ENCODE measurements around the gene ARHGAP28. TPM values are rescaled to one million over a fixed set of nuclear protein-coding genes. Genes with fewer than 3 reads are reported as not detected.
"Not testable (repeated sequence)": the region's sequence is repeated elsewhere in the genome, so short reads cannot be mapped to it uniquely, and the experiment has no call there.

Gene ARHGAP28
- total RNA-seq, 1 donor from 2014 or later, result 2.2 TPM

DNA sequence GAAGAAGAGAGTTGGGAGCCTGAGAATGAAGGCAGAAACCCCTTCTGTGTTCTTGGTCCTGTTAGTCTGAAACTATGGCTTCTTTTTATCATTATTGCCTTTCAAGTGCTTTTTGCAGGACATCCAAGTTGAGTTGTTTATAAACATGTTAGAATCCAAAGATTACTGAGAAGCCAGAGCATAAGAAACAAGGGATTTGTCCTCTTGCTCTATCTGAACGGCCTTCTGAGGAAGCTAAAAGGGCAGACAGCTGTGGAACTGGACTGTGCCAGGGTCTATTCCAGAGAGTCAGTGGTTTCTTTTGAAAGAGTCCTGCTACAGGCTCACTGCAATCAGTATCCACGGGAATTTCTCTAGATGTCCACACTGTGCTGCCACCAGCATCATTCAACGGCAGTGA, 86.6 kb downstream of the ARHGAP28 start:
- no peak for DNase-seq (ENCODE audit: low read depth)
- H3K4me3 ChIP-seq (ENCODE audit: low read depth, low read length), result no peak overlapping the region
- TF ChIP-seq, protein P1, sequence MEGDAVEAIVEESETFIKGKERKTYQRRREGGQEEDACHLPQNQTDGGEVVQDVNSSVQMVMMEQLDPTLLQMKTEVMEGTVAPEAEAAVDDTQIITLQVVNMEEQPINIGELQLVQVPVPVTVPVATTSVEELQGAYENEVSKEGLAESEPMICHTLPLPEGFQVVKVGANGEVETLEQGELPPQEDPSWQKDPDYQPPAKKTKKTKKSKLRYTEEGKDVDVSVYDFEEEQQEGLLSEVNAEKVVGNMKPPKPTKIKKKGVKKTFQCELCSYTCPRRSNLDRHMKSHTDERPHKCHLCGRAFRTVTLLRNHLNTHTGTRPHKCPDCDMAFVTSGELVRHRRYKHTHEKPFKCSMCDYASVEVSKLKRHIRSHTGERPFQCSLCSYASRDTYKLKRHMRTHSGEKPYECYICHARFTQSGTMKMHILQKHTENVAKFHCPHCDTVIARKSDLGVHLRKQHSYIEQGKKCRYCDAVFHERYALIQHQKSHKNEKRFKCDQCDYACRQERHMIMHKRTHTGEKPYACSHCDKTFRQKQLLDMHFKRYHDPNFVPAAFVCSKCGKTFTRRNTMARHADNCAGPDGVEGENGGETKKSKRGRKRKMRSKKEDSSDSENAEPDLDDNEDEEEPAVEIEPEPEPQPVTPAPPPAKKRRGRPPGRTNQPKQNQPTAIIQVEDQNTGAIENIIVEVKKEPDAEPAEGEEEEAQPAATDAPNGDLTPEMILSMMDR (conservative IDR thresholded peaks at IDR 0.05; ENCODE audit: low read depth, low read length), result no peak

DNA sequence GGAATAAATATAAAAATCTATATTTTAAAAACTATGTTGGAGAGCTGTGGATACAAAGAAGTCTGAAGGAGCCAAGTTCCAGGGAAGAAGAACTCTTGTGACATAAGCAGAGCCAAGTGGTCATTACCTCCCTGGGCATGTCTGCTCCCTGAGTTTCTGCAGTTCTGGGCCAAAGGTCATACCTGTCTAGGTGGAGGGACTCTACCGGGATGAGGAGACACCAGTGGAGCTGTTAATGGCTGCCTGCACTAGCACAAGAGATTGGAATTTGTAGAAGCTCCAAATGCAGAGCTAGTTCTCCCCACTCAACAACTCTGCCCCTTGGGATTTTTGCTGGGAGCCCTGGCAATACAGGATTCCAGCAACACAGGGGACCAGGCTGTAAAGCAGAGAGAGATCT, 89.8 kb downstream of the ARHGAP28 start:
- no peak overlapping the region for H3K4me3 ChIP-seq (ENCODE audit: low read depth, low read length)
- DNase-seq (ENCODE audit: low read depth), result no peak
- TF ChIP-seq, protein P1 (conservative IDR thresholded peaks at IDR 0.05; ENCODE audit: low read depth, low read length), result no peak

DNA sequence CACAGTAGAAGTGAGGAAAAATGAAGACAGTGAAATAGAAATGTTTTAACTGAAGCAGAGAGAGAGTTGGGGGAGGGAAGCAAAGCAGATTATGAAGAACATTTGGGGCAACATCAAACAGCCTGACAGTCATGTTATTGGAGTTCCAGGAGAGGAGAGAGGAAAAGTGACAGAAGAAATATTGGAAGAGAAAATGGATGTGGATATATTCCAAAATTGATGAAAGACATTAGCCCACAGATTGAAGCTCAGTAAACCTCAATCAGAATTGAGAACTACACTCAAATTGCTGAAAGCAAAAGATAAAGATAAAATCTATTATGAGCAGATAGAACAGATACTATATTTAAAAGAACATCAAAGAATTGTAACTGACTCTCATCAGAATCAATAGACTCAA, 90.8 kb downstream of the ARHGAP28 start:
- TF ChIP-seq, protein P1 (conservative IDR thresholded peaks at IDR 0.05; ENCODE audit: low read depth, low read length), result no peak
- H3K4me3 ChIP-seq (ENCODE audit: low read depth, low read length), result no peak overlapping the region
- no peak for DNase-seq (ENCODE audit: low read depth)

DNA sequence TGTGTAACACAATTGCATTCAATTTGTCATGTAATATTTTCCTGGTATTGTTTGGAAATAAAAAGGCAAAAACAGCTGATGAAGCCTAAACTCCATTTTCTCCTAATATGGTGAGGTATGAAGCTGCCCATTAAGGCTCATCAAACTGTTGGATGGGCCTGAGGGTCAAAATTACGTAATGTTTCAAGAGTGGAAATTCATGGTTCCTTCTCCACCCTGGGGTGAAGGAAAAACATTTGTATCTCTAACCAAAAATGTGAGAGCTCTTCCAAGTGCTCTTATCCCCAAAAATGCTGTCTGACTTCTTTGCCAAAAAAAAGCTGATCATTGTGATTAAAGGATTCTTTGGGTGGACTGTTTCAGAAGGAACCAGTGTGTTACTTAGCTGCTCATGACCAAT, 91.8 kb downstream of the ARHGAP28 start:
- H3K4me3 ChIP-seq (ENCODE audit: low read depth, low read length), result no peak overlapping the region
- DNase-seq (ENCODE audit: low read depth), result no peak
- TF ChIP-seq, protein P1 (conservative IDR thresholded peaks at IDR 0.05; ENCODE audit: low read depth, low read length), result no peak

DNA sequence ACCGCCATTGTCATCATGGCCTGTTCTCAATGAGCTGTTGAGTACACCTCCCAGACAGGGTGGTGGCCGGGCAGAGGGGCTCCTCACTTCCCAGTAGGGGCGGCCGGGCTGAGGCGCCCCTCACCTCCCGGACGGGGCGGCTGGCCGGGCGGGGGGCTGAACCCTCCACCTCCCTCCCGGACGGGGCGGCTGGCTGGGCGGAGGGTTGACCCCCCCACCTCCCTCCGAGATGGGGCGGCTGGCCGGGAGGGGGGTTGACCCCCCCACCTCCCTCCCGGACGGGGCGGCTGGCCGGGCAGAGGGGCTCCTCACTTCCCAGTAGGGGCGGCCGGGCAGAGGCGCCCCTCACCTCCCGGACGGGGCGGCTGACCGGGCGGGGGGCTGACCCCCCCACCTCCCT, 97.6 kb downstream of the ARHGAP28 start:
- DNase-seq (ENCODE audit: low read depth); H3K4me3 ChIP-seq (ENCODE audit: low read depth, low read length): not testable (repeated sequence)

DNA sequence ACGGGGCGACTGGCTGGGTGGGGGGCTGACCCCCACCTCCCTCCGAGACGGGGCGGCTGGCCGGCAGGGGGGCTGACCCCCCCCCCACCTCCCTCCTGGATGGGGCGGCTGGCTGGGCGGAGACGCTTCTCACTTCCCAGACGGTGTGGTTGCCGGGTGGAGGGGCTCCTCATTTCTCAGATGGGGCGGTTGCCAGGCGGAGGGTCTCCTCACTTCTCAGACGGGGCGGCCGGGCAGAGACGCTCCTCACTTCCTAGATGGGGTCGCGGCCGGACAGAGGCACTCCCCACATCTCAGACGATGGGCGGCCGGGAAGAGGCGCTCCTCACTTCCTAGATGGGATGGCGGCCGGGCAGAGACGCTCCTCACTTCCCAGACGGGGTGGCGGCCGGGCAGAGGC, 98.0 kb downstream of the ARHGAP28 start:
- H3K4me3 ChIP-seq (ENCODE audit: low read depth, low read length); DNase-seq (ENCODE audit: low read depth): not testable (repeated sequence)

DNA sequence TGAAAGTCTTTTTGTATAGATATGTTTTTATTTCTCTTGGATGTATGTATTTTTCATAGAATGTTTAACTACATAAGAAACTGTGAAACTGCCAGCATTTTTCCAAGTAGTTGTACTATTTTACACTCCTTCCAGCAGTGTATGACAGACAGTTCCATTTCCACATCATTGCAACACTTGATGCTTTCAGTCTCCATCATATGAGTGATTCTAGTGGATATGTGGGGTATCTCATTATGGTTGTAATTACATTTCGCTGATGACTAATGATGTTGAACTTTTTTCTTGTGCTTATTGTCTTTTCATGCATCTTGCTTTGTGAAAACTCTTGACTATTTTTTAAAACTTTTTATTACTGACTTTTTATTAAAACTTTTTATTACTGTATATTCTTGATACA, 101.4 kb downstream of the ARHGAP28 start:
- no peak for DNase-seq (ENCODE audit: low read depth)
- TF ChIP-seq, protein P1 (conservative IDR thresholded peaks at IDR 0.05; ENCODE audit: low read depth, low read length), result no peak
- H3K4me3 ChIP-seq (ENCODE audit: low read depth, low read length), result no peak overlapping the region

DNA sequence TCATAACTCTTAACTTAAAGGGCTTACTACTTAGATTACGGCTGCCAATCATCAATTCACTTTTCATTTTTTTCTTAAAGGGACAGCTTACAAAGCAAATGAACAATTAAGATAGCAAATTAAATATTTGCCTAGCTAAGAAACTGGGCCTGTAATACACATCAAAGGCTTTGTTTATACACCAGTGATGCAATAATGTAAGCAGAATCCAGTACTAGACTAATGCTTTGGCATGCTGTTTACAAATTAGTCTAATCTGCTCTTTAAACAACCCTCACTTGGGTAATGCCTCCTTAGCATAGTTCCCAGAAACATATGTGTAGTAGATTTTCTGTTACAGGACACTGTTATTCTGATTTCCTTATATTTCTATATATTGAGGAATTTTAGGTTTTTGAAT, 105.8 kb downstream of the ARHGAP28 start:
- TF ChIP-seq, protein P1 (conservative IDR thresholded peaks at IDR 0.05; ENCODE audit: low read depth, low read length), result no peak
- no peak overlapping the region for H3K4me3 ChIP-seq (ENCODE audit: low read depth, low read length)
- no peak for DNase-seq (ENCODE audit: low read depth)
